ENCODE results near the gene LGSN.
"Not testable (repeated sequence)": the region's sequence is repeated elsewhere in the genome, so short reads cannot be mapped to it uniquely, and the experiment has no call there.

The LGSN gene

DNA sequence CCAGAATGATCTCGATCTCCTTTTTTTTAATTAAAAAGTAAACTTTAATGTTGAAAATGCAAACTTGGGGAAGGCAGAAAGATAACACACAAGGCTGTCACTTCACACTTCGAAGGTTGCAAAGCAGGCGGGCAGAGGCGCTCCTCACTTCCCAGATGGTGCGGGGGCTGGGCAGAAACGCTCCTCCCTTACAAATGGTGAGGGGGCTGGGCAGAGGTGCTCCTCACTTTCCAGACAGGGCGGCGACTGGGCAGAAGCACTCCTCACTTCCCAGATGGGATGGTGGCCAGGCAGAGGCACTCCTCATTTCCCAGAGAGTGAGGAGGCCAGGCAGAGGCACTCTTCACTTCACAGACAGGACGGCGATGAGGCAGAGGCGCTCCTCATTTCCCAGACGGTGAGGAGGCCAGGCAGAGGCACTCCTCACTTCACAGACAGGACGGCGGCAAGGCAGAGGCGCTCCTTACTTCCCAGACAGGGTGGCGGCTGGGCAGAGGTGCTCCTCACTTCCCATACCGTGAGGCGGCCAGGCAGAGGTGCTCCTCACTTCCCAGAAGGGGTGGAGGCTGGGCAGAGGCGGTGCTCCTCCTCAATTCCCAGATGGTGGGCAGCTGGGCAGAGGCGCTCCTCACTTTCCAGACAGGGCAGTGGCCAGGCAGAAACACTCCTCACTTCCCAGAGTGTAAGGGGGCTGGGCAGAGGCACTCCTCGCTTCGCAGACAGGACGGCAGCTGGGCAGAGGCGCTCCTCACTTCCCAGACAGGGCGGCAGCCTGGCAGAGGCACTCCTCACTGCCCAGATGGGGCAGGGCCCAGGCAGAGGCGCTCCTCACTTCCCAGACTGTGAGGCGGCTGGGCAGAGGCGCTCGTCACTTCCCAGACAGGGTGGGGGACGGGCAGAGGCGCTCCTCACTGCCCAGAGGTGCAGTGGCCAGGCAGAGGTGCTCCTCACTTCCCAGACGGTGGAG lies 91.6 kb downstream of the LGSN start:
- DNase-seq, result not testable (repeated sequence)

DNA sequence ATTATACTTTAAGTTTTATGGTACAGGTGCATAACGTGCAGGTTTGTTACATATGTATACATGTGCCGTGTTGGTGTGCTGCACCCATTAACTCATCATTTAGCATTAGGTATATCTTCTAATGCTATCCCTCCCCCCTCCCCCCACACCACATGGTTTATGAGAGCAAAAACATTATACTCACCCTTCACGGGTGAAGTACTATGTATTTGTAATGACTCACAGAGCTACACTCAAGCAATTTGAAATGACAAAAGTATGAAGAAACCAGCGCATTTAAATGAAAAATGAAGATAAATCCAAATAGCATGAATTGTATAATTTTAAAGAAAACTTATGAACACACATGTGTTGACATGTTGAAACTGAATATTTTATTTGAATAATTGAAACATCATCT lies 93.8 kb downstream of the LGSN start:
- not testable (repeated sequence) for DNase-seq
